GM12878 (cell line): ENCODE data around the gene HEATR1. TPM values are rescaled to one million over a fixed set of nuclear protein-coding genes. Genes with fewer than 3 reads are reported as not detected.

Source experiments
- ATAC-seq: fragments of 200-7000 bp; cut with Tn5 transposase; 3 replicates; pipeline ENCODE4 v1.9.1; 2020; ENCODE audit warnings: mild to moderate bottlenecking, moderate library complexity
- BruUV-seq: library from RNA; stranded (reverse); fragments of 400-500 nt; replicated peaks from 2 replicates; lab custom pipeline; 2021; lab: Mats Ljungman, UMichigan
- CTCF ChIA-PET: fragments of 300-600 bp; sonication (Branson Sonifier 250); formaldehyde crosslinking; extraction: SDS; loops from one replicate; lab custom pipeline; 2021; ENCODE audit warnings: inconsistent platforms; lab: Yijun Ruan, JAX
- POLR2A ChIA-PET: fragments of 350-600 bp; formaldehyde crosslinking; extraction: SDS; loops from one replicate; lab custom pipeline; 2021; ENCODE audit warnings: inconsistent platforms; lab: Charles Lee
- RAD21 ChIA-PET: fragments of 300-600 bp; sonication (Branson Sonifier 250); formaldehyde crosslinking; loops from one replicate; lab custom pipeline; 2023; ENCODE audit warnings: antibody characterized with exemption; ENCODE audit not compliant: unreplicated experiment; lab: Charles Lee
- SMC1A ChIA-PET: fragments of 300-600 bp; sonication (Branson Sonifier 250); formaldehyde crosslinking; loops from one replicate; lab custom pipeline; 2023; ENCODE audit not compliant: unreplicated experiment, uncharacterized antibody; lab: Charles Lee
- DNase-seq: peaks from one replicate; pipeline ENCODE4 v3.0.0-alpha.2; 2011; ENCODE audit warnings: low read depth, low spot score
- FAIRE-seq: peaks from 3 replicates; lab custom pipeline; 2011; peaks lifted over from hg19 to GRCh38; lab: Jason Lieb, UNC
- H2AFZ ChIP-seq: 2 replicates; pipeline ENCODE4 v1.6.0; 2011; ENCODE audit warnings: low read depth, low read length, control low read depth; ENCODE audit not compliant: control insufficient read depth
- H3K27ac ChIP-seq: 2 replicates; pipeline ENCODE4 v1.5.1; 2011; ENCODE audit warnings: control low read depth; ENCODE audit not compliant: control insufficient read depth, insufficient read depth
- H3K27me3 ChIP-seq, 2 experiments: replicated peaks in 1 of 2; 2 replicates each; pipeline versions ENCODE4 v1.6.0 to v1.6.1; 2011; ENCODE audit warnings: low read length in 1 of 2; ENCODE audit not compliant: control insufficient read depth in 2 of 2, insufficient read depth in 2 of 2
- H3K36me3 ChIP-seq, 2 experiments: 2 replicates each; pipeline ENCODE4 v1.5.1; 2011; ENCODE audit warnings: low read length in 1 of 2; ENCODE audit not compliant: control insufficient read depth in 2 of 2, insufficient read depth in 2 of 2
- H3K4me1 ChIP-seq: 2 replicates; pipeline ENCODE4 v1.6.1; 2011; ENCODE audit warnings: mild to moderate bottlenecking, low read length, moderate library complexity, mixed read lengths; ENCODE audit not compliant: control insufficient read depth, insufficient read depth
- H3K4me2 ChIP-seq: 2 replicates; pipeline ENCODE4 v1.6.0; 2011; ENCODE audit warnings: control low read depth; ENCODE audit not compliant: control insufficient read depth, insufficient read depth
- H3K4me3 ChIP-seq: fragments of 200-600 bp; sonication (generic); 2 replicates; pipeline ENCODE4 v1.5.1; 2016
- H3K79me2 ChIP-seq: 2 replicates; pipeline ENCODE4 v1.6.0; 2011; ENCODE audit warnings: low read length; ENCODE audit not compliant: control insufficient read depth, insufficient read depth
- H3K9ac ChIP-seq: 2 replicates; pipeline ENCODE4 v1.8.0; 2011; ENCODE audit warnings: low read length, control low read depth, mixed read lengths; ENCODE audit not compliant: control insufficient read depth, insufficient read depth
- H3K9me3 ChIP-seq: replicated peaks from 3 replicates; pipeline ENCODE4 v1.5.1; 2011; ENCODE audit warnings: mild to moderate bottlenecking, low read length; ENCODE audit not compliant: control insufficient read depth, insufficient read depth
- H4K20me1 ChIP-seq: 2 replicates; pipeline ENCODE4 v1.6.0; 2011; ENCODE audit not compliant: control insufficient read depth, insufficient read depth
- BACH1 ChIP-seq: fragments of 450-650 bp; IDR thresholded peaks from 2 replicates; pipeline ENCODE4 v1.6.1; 2017; ENCODE audit warnings: mild to moderate bottlenecking, borderline replicate concordance
- BMI1 ChIP-seq: fragments of 450-650 bp; IDR thresholded peaks from 2 replicates; pipeline ENCODE4 v1.6.1; 2016; ENCODE audit warnings: mild to moderate bottlenecking, moderate library complexity, borderline replicate concordance
- CEBPB ChIP-seq, 2 experiments: fragments of 150-350 bp in 1 of 2; IDR thresholded peaks; 2 replicates each; pipeline ENCODE4 v1.6.1; 2012 to 2014; ENCODE audit warnings: low read depth in 2 of 2, low read length in 2 of 2, borderline replicate concordance in 1 of 2, inconsistent platforms in 1 of 2
- E2F4 ChIP-seq: IDR thresholded peaks from 2 replicates; pipeline ENCODE4 v1.6.1; 2012; ENCODE audit warnings: low read depth, low read length, improper control_type of control experiment
- HDAC6 ChIP-seq: fragments of 200-600 bp; sonication (generic); IDR thresholded peaks from one replicate; pipeline ENCODE4 v1.8.0; 2017; ENCODE audit warnings: antibody characterized with exemption; ENCODE audit not compliant: unreplicated experiment
- IKZF2 ChIP-seq, 2 experiments: fragments of 450-650 bp; IDR thresholded peaks; 2 replicates each; pipeline ENCODE4 v1.6.1; 2017; ENCODE audit warnings: mild to moderate bottlenecking in 2 of 2, moderate library complexity in 2 of 2
- IRF4 ChIP-seq: IDR thresholded peaks from 2 replicates; pipeline ENCODE4 v1.6.1; 2011; ENCODE audit warnings: low read depth, low read length
- LARP7 ChIP-seq: fragments of 450-650 bp; IDR thresholded peaks from 2 replicates; pipeline ENCODE4 v1.6.1; 2017; ENCODE audit warnings: mild to moderate bottlenecking
- NFXL1 ChIP-seq: fragments of 450-650 bp; IDR thresholded peaks from 2 replicates; pipeline ENCODE4 v1.6.1; 2017; ENCODE audit warnings: antibody characterized with exemption, mild to moderate bottlenecking, borderline replicate concordance
- RUNX3 ChIP-seq: IDR thresholded peaks from 2 replicates; pipeline ENCODE4 v1.6.1; 2012; ENCODE audit warnings: low read length, inconsistent platforms
- SP1 ChIP-seq: IDR thresholded peaks from one replicate; pipeline ENCODE4 v1.6.1; 2011; ENCODE audit warnings: low read depth, low read length
- TCF7 ChIP-seq: IDR thresholded peaks from 2 replicates; pipeline ENCODE4 v1.6.1; 2014; ENCODE audit warnings: antibody characterized with exemption, borderline replicate concordance
- YBX1 ChIP-seq: fragments of 450-650 bp; IDR thresholded peaks from 2 replicates; pipeline ENCODE4 v1.6.1; 2016; ENCODE audit warnings: antibody characterized with exemption
- ZNF24 ChIP-seq: fragments of 450-650 bp; IDR thresholded peaks from 2 replicates; pipeline ENCODE4 v1.6.1; 2017; ENCODE audit warnings: antibody characterized with exemption, mild to moderate bottlenecking
- WGBS: methylation state at CpG from one replicate; pipeline ENCODE4 v1.1.6; 2016; ENCODE audit warnings: low lambda C conversion rate; ENCODE audit not compliant: insufficient replicate concordance, insufficient coverage; ENCODE audit errors: missing lambda C conversion rate; 5-methylcytosine and 5-hydroxymethylcytosine counted together
- in situ Hi-C: fragments of 300-500 bp; cut with MboI; formaldehyde crosslinking; loops from 9 replicates; pipeline ENCODE4 v1.14.3; 2018; ENCODE audit warnings: mixed read lengths
- intact Hi-C: fragments of 100-400 bp; cut with micrococcal nuclease; formaldehyde crosslinking; loops from one replicate; pipeline ENCODE4 v1.14.2; 2022; ENCODE audit not compliant: unreplicated experiment
- polyA plus RNA-seq, 11 experiments: library from polyadenylated mRNA; depleted of rRNA in 4 of 11; unstranded in 6 of 11; stranded (reverse) in 5 of 11; fragments of >200 nt; fragmentation: Nextera tagmentation in 4 of 11; fragmentation: Illumina TruSeq in 1 of 11; extraction: Ambion mirVana in 4 of 11; extraction: Trizol in 1 of 11; gene quantifications; 1 replicate in 1 of 11; 2 replicates in 10 of 11; pipeline versions ENCODE4 v1.2.1 to v1.2.3, GENCODE V29; 2011 to 2016; ENCODE audit warnings: inconsistent platforms in 2 of 11, missing spikeins in 2 of 11, low read depth in 1 of 11
- total RNA-seq, 4 experiments: library from RNA; depleted of rRNA in 3 of 4; stranded (reverse); fragments of >200 nt in 3 of 4; fragmentation: Illumina TruSeq in 1 of 4; extraction: Trizol in 1 of 4; gene quantifications; 2 replicates each; pipeline versions ENCODE4 v1.2.1 to v1.2.3, GENCODE V29; 2013 to 2021

The HEATR1 gene
- total and polyA plus RNA-seq, 10 of the 15 experiments (the other 5 are each of a cell fraction or from before 2014, with no cell fraction given): 8.6 to 72.3 (median 41.9) TPM

- ATAC-seq: no peak
- ChIA-PET SMC1A (interaction anchor here (1.1 kb wide), 1 partner anchor 147 kb away, joined by 3 read pairs; no protein-coding TSS in a partner anchor), CTCF (no interaction called here), RAD21 (no interaction called here), POLR2A (no interaction called here)
- peaks cover 0 to 4% of the 10 kb centered on the region in 2 experiments; a peak in 2 of 4 replicates for H3K27me3 ChIP-seq
- H3K36me3 ChIP-seq: no peaks in the 10 kb centered on the region
- intact Hi-C loops: no loop called here
- TF ChIP-seq BMI1 (no peak), CEBPB (IDR thresholded peaks at IDR 0.05; ENCODE audit: borderline replicate concordance in 1 of 2, low read depth in 2 of 2, low read length in 2 of 2) (no peak), TCF7 (no peak)
- no TSS peak for BruUV-seq
- WGBS: 33% methylated on average over 1 of the region's 1 CpG
- H3K4me3 ChIP-seq: no peak overlapping the region
- no peak overlapping the region for H3K4me2 ChIP-seq
- in situ Hi-C loops: no loop called here
- no peak overlapping the region for H2AFZ ChIP-seq
- H3K4me1 ChIP-seq: no peaks in the 10 kb centered on the region
- DNase-seq: no peak
- no peak overlapping the region for H3K9ac ChIP-seq
- no peaks in the 10 kb centered on the region for H3K79me2 ChIP-seq
- no peaks in the 10 kb centered on the region for H4K20me1 ChIP-seq
- no peak for FAIRE-seq
- no peaks in the 10 kb centered on the region for H3K9me3 ChIP-seq
- H3K27ac ChIP-seq: no peak overlapping the region
These were observed 8.0 kb upstream of the HEATR1 start for GRCh38 chr1:236612349-236612748.

GRCh38 chr1:236608930-236609726, 4.8 kb upstream of the HEATR1 start:
- Histone ChIP-seq H3K27ac (no peak overlapping the region), H3K36me3 (no peaks in the 10 kb centered on the region), H3K9ac (no peak overlapping the region), H3K27me3 (no peaks in the 10 kb centered on the region; a peak in 1 of 4 replicates), H3K4me1 (no peaks in the 10 kb centered on the region), H2AFZ (no peak overlapping the region), H3K4me2 (no peak overlapping the region), H3K79me2 (peaks cover 2% of the 10 kb centered on the region), H3K9me3 (no peaks in the 10 kb centered on the region), H4K20me1 (no peaks in the 10 kb centered on the region), H3K4me3 (no peak overlapping the region)
- no peak for DNase-seq
- ChIA-PET POLR2A (no interaction called here), CTCF (interaction anchor here (0.6 to 2.0 kb wide), 10 partner anchors 10 to 1848 kb away, joined by 3 to 8 read pairs (median 3); no protein-coding TSS in a partner anchor), RAD21 (interaction anchor here (0.5 to 0.6 kb wide), 4 partner anchors 9 to 503 kb away, joined by 3 to 4 read pairs (median 3); no protein-coding TSS in a partner anchor), SMC1A (interaction anchor here (1.2 kb wide), 1 partner anchor 778 kb away, joined by 5 read pairs; no protein-coding TSS in a partner anchor)
- intact Hi-C loops: loop anchor here (5.0 kb wide), 1 partner anchor 778 kb away; no protein-coding TSS in a partner anchor
- no peak for FAIRE-seq
- 21% methylated on average over 5 of the region's 5 CpGs for WGBS
- no peak for ATAC-seq
- no TSS peak for BruUV-seq
- in situ Hi-C loops: loop anchor here (10.0 kb wide), 2 partner anchors 256 to 956 kb away; no protein-coding TSS in a partner anchor
- TF ChIP-seq ZNF24 (no peak), LARP7 (no peak), E2F4 (no peak), YBX1 (no peak), RUNX3 (no peak), BACH1 (no peak), HDAC6 (no peak), IRF4 (no peak), IKZF2 (IDR thresholded peaks at IDR 0.05) (no peak), NFXL1 (no peak), SP1 (no peak)
